ENCODE measurements around the gene KRIT1.

KRIT1 gene

GRCh38 chr7:92244808-92245486, 767 bp downstream of the KRIT1 start:
- TF ChIP-seq CTCF (IDR thresholded peaks at IDR 0.05), result no peak

GRCh38 chr7:92242972-92243371, 2.7 kb downstream of the KRIT1 start:
- no peak for TF ChIP-seq CTCF (IDR thresholded peaks at IDR 0.05)

- no peak for TF ChIP-seq CTCF (IDR thresholded peaks at IDR 0.05)
These were observed 15.2 kb downstream of the KRIT1 start for GRCh38 chr7:92230547-92230946.

GRCh38 chr7:92228742-92229141, 17.0 kb downstream of the KRIT1 start:
- TF ChIP-seq CTCF (IDR thresholded peaks at IDR 0.05), result no peak

GRCh38 chr7:92228100-92228499, 17.6 kb downstream of the KRIT1 start:
- no peak for TF ChIP-seq CTCF (IDR thresholded peaks at IDR 0.05)

GRCh38 chr7:92226981-92227380, 18.7 kb downstream of the KRIT1 start:
- no peak for TF ChIP-seq CTCF (IDR thresholded peaks at IDR 0.05)

- no peak for TF ChIP-seq CTCF (IDR thresholded peaks at IDR 0.05)
These were observed 23.9 kb downstream of the KRIT1 start for GRCh38 chr7:92221766-92222165.

GRCh38 chr7:92206672-92207071, 39.0 kb downstream of the KRIT1 start:
- TF ChIP-seq CTCF (IDR thresholded peaks at IDR 0.05), result no peak
